Liver (tissue), 9 donors: ENCODE results near the gene SYT2. TPM values are rescaled to one million over a fixed set of nuclear protein-coding genes. Genes with fewer than 3 reads are reported as not detected.
"Not testable (repeated sequence)": the region's sequence is repeated elsewhere in the genome, so short reads cannot be mapped to it uniquely, and the experiment has no call there.

ENCODE experiments used
- DNase-seq: peaks from one replicate; pipeline ENCODE4 v3.0.0-alpha.2; 2017; ENCODE audit warnings: low spot score
- H3K27ac ChIP-seq, 2 donors: one replicate each; pipeline ENCODE4 v1.7.0; 2013; ENCODE audit warnings: inconsistent platforms in 2 of 2, low read length in 2 of 2, control low read depth in 1 of 2, low read depth in 1 of 2, mild to moderate bottlenecking in 1 of 2
- H3K27me3 ChIP-seq, 4 donors: one replicate each; pipeline versions ENCODE4 v1.6.1 to v1.7.0; 2013; ENCODE audit warnings: low read length in 3 of 4, inconsistent platforms in 1 of 4, mild to moderate bottlenecking in 1 of 4, moderate library complexity in 1 of 4; ENCODE audit not compliant: control insufficient read depth in 4 of 4, insufficient read depth in 4 of 4
- H3K36me3 ChIP-seq, 4 donors: one replicate each; pipeline versions ENCODE4 v1.6.1 to v1.7.0; 2013; ENCODE audit warnings: low read length in 3 of 4, mild to moderate bottlenecking in 3 of 4, low read depth in 1 of 4, moderate library complexity in 1 of 4; ENCODE audit not compliant: control insufficient read depth in 4 of 4, insufficient read depth in 3 of 4
- H3K4me1 ChIP-seq, 4 donors: one replicate each; pipeline versions ENCODE4 v1.6.1 to v1.7.0; 2013; ENCODE audit warnings: low read length in 3 of 4, mild to moderate bottlenecking in 3 of 4, moderate library complexity in 1 of 4; ENCODE audit not compliant: control insufficient read depth in 4 of 4, insufficient read depth in 4 of 4
- H3K4me3 ChIP-seq, 3 donors: one replicate each; pipeline versions ENCODE4 v1.6.1 to v1.7.0; 2013; ENCODE audit warnings: low read length in 3 of 3, control low read depth in 1 of 3, low read depth in 1 of 3, mild to moderate bottlenecking in 1 of 3
- H3K9ac ChIP-seq, 2 donors: one replicate each; pipeline ENCODE4 v1.7.0; 2013; ENCODE audit warnings: low read length in 2 of 2, mild to moderate bottlenecking in 2 of 2, moderate library complexity in 2 of 2, control low read depth in 1 of 2, low read depth in 1 of 2
- H3K9me3 ChIP-seq, 4 donors: one replicate each; pipeline versions ENCODE4 v1.6.1 to v1.7.0; 2013; ENCODE audit warnings: low read length in 3 of 4; ENCODE audit not compliant: control insufficient read depth in 4 of 4
- EGR1 ChIP-seq, 2 donors: IDR thresholded peaks; 2 replicates each; pipeline ENCODE4 v1.6.1; 2016 to 2018; ENCODE audit warnings: antibody characterized with exemption in 2 of 2, low read depth in 2 of 2
- FOXA1 ChIP-seq: IDR thresholded peaks from 2 replicates; pipeline ENCODE4 v1.6.1; 2016; ENCODE audit warnings: antibody characterized with exemption
- GABPA ChIP-seq, 2 donors: IDR thresholded peaks in 1 of 2; conservative IDR thresholded peaks in 1 of 2; 2 replicates each; pipeline ENCODE4 v1.6.1; 2016; ENCODE audit warnings: antibody characterized with exemption in 2 of 2, mild to moderate bottlenecking in 1 of 2, moderate library complexity in 1 of 2
- JUND ChIP-seq, 2 donors: IDR thresholded peaks; 2 replicates each; pipeline ENCODE4 v1.6.1; 2016; ENCODE audit warnings: antibody characterized with exemption in 2 of 2
- NR2F2 ChIP-seq: IDR thresholded peaks from 2 replicates; pipeline ENCODE4 v1.6.1; 2016; ENCODE audit warnings: antibody characterized with exemption
- RAD21 ChIP-seq, 2 donors: IDR thresholded peaks; 2 replicates each; pipeline ENCODE4 v1.6.1; 2016; ENCODE audit warnings: antibody characterized with exemption in 2 of 2, mild to moderate bottlenecking in 2 of 2
- RXRA ChIP-seq, 2 donors: IDR thresholded peaks; 2 replicates each; pipeline ENCODE4 v1.6.1; 2017 to 2018; ENCODE audit warnings: antibody characterized with exemption in 2 of 2, mild to moderate bottlenecking in 1 of 2
- SP1 ChIP-seq: IDR thresholded peaks from 2 replicates; pipeline ENCODE4 v1.6.1; 2018; ENCODE audit warnings: antibody characterized with exemption, mild to moderate bottlenecking
- TAF1 ChIP-seq: conservative IDR thresholded peaks from 2 replicates; pipeline ENCODE4 v1.6.1; 2016; ENCODE audit warnings: antibody characterized with exemption, mild to moderate bottlenecking
- YY1 ChIP-seq: IDR thresholded peaks from 2 replicates; pipeline ENCODE4 v1.6.1; 2016; ENCODE audit warnings: antibody characterized with exemption, mild to moderate bottlenecking
- WGBS: extraction: QIAGEN DNeasy Blood & Tissue Kit; methylation state at CpG from one replicate; pipeline ENCODE4 v1.1.7; 2013; 5-methylcytosine and 5-hydroxymethylcytosine counted together
- polyA plus RNA-seq, 2 donors: library from polyadenylated mRNA; stranded (reverse) in 1 of 2; unstranded in 1 of 2; fragments of 200-250 nt in 1 of 2; fragments of >200 nt in 1 of 2; fragmentation: Nextera tagmentation in 1 of 2; extraction: Ambion mirVana in 1 of 2; gene quantifications; one replicate each; pipeline versions ENCODE4 v1.2.1 to v1.2.3, GENCODE V29; 2013 to 2015
- total RNA-seq, 2 donors: library from RNA; depleted of rRNA; stranded (reverse); fragments of >200 nt; gene quantifications; one replicate each; pipeline ENCODE4 v1.2.3, GENCODE V29; 2014
- TF ChIP-seq, protein P1 (sequence below): IDR thresholded peaks from 2 replicates; pipeline ENCODE4 v1.6.1; 2016; ENCODE audit warnings: antibody characterized with exemption
- TF ChIP-seq, protein P2 (sequence below): IDR thresholded peaks from 2 replicates; pipeline ENCODE4 v1.6.1; 2016; ENCODE audit warnings: antibody characterized with exemption, mild to moderate bottlenecking
- TF ChIP-seq, protein P3 (sequence below): fragments of 150-350 bp; IDR thresholded peaks from 2 replicates; pipeline ENCODE4 v1.5.1; 2017; ENCODE audit warnings: improper control_type of control experiment, low read depth, low read length; ENCODE audit not compliant: missing input control
- TF ChIP-seq, protein P4 (sequence below): IDR thresholded peaks from 2 replicates; pipeline ENCODE4 v1.6.1; 2016; ENCODE audit warnings: antibody characterized with exemption
- donor health status: healthy.
- donor health status: healthy.
- donor health status: healthy.
- donor health status: healthy.
- donor health status: healthy.

SYT2 gene
- total and polyA plus RNA-seq, 4 donors = under 0.01 to 0.07 TPM; not detected in 2

DNA sequence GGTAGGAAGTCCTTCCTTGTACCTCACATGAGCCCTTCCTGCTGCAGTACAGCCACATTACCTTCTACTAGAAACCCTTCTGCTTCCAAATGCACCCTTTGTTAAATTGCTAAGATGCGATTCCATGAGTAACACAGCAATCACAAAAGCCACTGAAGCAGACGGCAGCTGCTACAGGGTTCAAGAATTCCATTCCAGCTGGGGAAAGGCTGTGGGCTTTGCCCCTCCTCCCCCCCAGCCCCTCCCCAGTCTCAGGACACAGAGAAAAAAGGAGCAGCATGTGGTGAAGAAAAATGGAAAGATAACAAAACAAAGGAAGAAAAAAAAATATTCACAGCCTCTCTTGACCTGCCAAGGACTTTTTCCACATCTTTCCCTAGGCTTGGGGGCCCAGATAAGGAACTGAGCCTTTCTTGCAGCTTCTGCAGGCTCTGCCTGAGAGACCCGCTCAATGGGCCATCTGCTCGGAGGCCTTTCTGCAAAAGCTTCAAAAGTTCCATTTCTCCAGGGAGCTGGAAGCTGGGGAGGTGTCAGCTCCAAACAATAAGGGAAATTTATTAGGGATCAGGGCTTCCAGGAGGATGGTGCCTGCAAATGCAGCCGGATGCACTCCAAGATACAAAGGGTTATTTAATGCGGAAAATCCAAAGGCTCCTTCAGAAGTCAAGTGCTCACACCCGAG, 72.1 kb downstream of the SYT2 start:
- Histone ChIP-seq H3K36me3 (no peaks in the 10 kb centered on the region), H3K9me3 (no peaks in the 10 kb centered on the region), H3K4me3 (no peak overlapping the region), H3K27ac (no peak overlapping the region), H3K27me3 (peaks cover 0 to 12% (median 3%) of the 10 kb centered on the region in 4 donors), H3K9ac (no peak overlapping the region), H3K4me1 (peaks cover 3 to 8% (median 6%) of the 10 kb centered on the region in 4 donors)
- 63% methylated on average over 7 of the region's 7 CpGs for WGBS
- DNase-seq = no peak
- TF ChIP-seq RAD21 (IDR thresholded peaks at IDR 0.05) = no peak
- TF ChIP-seq FOXA1 = no peak
- no peak for TF ChIP-seq YY1
- TF ChIP-seq TAF1 = no peak
- no peak for TF ChIP-seq GABPA (IDR thresholded peaks at IDR 0.05 in 1 of 2, conservative IDR thresholded peaks at IDR 0.05 in 1 of 2)
- TF ChIP-seq JUND (IDR thresholded peaks at IDR 0.05) = no peak
- TF ChIP-seq, protein P1, sequence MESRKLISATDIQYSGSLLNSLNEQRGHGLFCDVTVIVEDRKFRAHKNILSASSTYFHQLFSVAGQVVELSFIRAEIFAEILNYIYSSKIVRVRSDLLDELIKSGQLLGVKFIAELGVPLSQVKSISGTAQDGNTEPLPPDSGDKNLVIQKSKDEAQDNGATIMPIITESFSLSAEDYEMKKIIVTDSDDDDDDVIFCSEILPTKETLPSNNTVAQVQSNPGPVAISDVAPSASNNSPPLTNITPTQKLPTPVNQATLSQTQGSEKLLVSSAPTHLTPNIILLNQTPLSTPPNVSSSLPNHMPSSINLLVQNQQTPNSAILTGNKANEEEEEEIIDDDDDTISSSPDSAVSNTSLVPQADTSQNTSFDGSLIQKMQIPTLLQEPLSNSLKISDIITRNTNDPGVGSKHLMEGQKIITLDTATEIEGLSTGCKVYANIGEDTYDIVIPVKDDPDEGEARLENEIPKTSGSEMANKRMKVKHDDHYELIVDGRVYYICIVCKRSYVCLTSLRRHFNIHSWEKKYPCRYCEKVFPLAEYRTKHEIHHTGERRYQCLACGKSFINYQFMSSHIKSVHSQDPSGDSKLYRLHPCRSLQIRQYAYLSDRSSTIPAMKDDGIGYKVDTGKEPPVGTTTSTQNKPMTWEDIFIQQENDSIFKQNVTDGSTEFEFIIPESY = no peak
- TF ChIP-seq SP1 = no peak
- TF ChIP-seq, protein P2, sequence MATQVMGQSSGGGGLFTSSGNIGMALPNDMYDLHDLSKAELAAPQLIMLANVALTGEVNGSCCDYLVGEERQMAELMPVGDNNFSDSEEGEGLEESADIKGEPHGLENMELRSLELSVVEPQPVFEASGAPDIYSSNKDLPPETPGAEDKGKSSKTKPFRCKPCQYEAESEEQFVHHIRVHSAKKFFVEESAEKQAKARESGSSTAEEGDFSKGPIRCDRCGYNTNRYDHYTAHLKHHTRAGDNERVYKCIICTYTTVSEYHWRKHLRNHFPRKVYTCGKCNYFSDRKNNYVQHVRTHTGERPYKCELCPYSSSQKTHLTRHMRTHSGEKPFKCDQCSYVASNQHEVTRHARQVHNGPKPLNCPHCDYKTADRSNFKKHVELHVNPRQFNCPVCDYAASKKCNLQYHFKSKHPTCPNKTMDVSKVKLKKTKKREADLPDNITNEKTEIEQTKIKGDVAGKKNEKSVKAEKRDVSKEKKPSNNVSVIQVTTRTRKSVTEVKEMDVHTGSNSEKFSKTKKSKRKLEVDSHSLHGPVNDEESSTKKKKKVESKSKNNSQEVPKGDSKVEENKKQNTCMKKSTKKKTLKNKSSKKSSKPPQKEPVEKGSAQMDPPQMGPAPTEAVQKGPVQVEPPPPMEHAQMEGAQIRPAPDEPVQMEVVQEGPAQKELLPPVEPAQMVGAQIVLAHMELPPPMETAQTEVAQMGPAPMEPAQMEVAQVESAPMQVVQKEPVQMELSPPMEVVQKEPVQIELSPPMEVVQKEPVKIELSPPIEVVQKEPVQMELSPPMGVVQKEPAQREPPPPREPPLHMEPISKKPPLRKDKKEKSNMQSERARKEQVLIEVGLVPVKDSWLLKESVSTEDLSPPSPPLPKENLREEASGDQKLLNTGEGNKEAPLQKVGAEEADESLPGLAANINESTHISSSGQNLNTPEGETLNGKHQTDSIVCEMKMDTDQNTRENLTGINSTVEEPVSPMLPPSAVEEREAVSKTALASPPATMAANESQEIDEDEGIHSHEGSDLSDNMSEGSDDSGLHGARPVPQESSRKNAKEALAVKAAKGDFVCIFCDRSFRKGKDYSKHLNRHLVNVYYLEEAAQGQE = no peak
- TF ChIP-seq RXRA (IDR thresholded peaks at IDR 0.05) = no peak
- TF ChIP-seq, protein P3, sequence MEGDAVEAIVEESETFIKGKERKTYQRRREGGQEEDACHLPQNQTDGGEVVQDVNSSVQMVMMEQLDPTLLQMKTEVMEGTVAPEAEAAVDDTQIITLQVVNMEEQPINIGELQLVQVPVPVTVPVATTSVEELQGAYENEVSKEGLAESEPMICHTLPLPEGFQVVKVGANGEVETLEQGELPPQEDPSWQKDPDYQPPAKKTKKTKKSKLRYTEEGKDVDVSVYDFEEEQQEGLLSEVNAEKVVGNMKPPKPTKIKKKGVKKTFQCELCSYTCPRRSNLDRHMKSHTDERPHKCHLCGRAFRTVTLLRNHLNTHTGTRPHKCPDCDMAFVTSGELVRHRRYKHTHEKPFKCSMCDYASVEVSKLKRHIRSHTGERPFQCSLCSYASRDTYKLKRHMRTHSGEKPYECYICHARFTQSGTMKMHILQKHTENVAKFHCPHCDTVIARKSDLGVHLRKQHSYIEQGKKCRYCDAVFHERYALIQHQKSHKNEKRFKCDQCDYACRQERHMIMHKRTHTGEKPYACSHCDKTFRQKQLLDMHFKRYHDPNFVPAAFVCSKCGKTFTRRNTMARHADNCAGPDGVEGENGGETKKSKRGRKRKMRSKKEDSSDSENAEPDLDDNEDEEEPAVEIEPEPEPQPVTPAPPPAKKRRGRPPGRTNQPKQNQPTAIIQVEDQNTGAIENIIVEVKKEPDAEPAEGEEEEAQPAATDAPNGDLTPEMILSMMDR = no peak
- no peak for TF ChIP-seq NR2F2
- TF ChIP-seq EGR1 (IDR thresholded peaks at IDR 0.05; ENCODE audit: low read depth in 2 of 2) = no peak
- TF ChIP-seq, protein P4, sequence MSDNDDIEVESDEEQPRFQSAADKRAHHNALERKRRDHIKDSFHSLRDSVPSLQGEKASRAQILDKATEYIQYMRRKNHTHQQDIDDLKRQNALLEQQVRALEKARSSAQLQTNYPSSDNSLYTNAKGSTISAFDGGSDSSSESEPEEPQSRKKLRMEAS = no peak

DNA sequence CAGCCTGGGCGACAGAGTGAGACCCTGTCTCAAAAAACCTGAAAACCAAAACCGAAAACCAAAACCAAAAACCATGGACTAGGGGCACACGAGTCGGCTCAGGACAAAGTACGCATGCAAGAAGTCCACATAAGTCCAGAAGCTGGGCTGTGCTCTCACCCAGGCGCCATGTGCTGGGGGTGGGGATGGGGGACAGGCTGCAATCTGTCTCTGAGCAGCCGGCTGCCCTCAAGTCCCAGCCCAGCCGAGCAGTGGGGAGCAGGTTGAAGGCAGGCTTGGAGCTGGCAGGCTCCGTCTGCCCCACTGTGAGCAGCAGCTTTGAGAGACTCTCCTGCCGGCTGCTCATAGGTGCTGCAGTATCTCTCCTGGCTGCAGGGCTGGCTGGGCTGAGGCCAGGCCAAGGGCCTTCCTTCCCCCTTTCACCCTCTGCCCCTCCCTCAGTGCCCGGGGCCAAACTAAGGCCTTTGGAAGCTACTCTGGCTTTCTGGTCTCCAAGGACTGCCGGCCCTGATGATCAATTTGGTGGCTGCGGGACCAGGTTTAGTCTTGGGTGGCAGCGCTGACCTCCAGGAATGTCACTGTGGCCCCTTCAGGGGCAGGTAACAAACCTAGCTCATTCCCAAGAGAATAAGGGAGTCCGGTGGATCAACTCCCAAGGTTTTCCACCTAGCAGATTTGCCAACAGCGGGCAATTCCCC, 72.8 kb downstream of the SYT2 start:
- H3K27me3 ChIP-seq = peaks cover 0 to 10% (median 2%) of the 10 kb centered on the region in 4 donors
- H3K4me1 ChIP-seq, DNase-seq, H3K9ac ChIP-seq, H3K27ac ChIP-seq, H3K4me3 ChIP-seq, H3K36me3 ChIP-seq, H3K9me3 ChIP-seq: not testable (repeated sequence)
- WGBS = 65% methylated on average over 16 of the region's 16 CpGs

DNA sequence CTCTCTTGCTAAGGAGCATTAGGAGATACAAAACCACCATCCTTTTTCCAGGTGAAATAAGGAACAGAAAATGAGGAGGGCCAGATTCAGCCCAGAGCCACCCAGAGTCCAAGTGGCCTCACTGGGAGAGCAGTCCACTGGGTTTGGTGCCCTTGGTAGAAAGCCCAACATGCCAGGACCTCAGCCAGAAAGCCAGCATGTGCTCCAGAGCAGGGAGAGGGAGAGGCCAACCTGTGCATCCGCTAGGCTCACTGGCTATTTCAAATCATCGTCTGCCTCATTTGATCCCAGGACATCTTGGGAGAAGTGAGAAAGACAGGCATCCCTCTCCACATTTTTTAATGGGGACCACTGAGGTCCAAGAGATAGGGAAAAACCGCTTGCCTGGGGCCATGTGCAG, 74.1 kb downstream of the SYT2 start:
- H3K27me3 ChIP-seq = peaks cover 0 to 12% (median 0%) of the 10 kb centered on the region in 4 donors
- H3K4me1 ChIP-seq, DNase-seq, H3K9ac ChIP-seq, H3K4me3 ChIP-seq, H3K36me3 ChIP-seq, H3K9me3 ChIP-seq, H3K27ac ChIP-seq: not testable (repeated sequence)
- WGBS = 51% methylated on average over 3 of the region's 3 CpGs
